Type B pancreatic cell (in vitro differentiated cells): ENCODE measurements around the gene PARVA. TPM values are rescaled to one million over a fixed set of nuclear protein-coding genes. Genes with fewer than 3 reads are reported as not detected.

Experiments
- DNase-seq: peaks from one replicate; pipeline ENCODE4 v3.0.0; 2021; ENCODE audit warnings: mixed read lengths; ENCODE audit not compliant: unreplicated experiment; ENCODE audit errors: extremely low spot score
- H3K27ac Mint-ChIP-seq: 2 replicates; pipeline ENCODE4 v1.8.0; 2021; ENCODE audit warnings: mild to moderate bottlenecking, mixed read lengths
- H3K27me3 Mint-ChIP-seq: 2 replicates; pipeline ENCODE4 v1.8.0; 2021; ENCODE audit warnings: mixed read lengths
- H3K36me3 Mint-ChIP-seq: 2 replicates; pipeline ENCODE4 v1.8.0; 2021; ENCODE audit warnings: mixed read lengths
- H3K4me1 Mint-ChIP-seq: one replicate; pipeline ENCODE4 v1.8.0; 2021; ENCODE audit warnings: mixed read lengths; ENCODE audit not compliant: unreplicated experiment
- H3K4me3 Mint-ChIP-seq: 2 replicates; pipeline ENCODE4 v1.8.0; 2021; ENCODE audit warnings: mild to moderate bottlenecking, mixed read lengths
- H3K9me3 Mint-ChIP-seq: 2 replicates; pipeline ENCODE4 v1.8.0; 2021; ENCODE audit warnings: mixed read lengths
- CTCF ChIP-seq: fragments of 200-600 bp; sonication (generic); conservative IDR thresholded peaks from 2 replicates; pipeline ENCODE4 v1.5.0; 2021; ENCODE audit warnings: antibody characterized with exemption, mild to moderate bottlenecking
- total RNA-seq: library from RNA; stranded (reverse); gene quantifications from 2 replicates; pipeline ENCODE4 v1.2.1, GENCODE V29; 2021; ENCODE audit warnings: low replicate concordance

PARVA gene
- total RNA-seq, 1 donor from 2014 or later, result 49.4 TPM

- peaks cover 24% of the 10 kb centered on the region for H3K36me3 Mint-ChIP-seq
- H3K27ac Mint-ChIP-seq, result no peak overlapping the region
These were observed 135.5 kb downstream of the PARVA start for GRCh38 chr11:12512826-12513395.

GRCh38 chr11:12516387-12517105, 139.2 kb downstream of the PARVA start:
- no peak overlapping the region for H3K4me3 Mint-ChIP-seq
- TF ChIP-seq CTCF, result no peak
- no peaks in the 10 kb centered on the region for H3K27me3 Mint-ChIP-seq
- H3K36me3 Mint-ChIP-seq, result peaks cover 21% of the 10 kb centered on the region
- no peak for DNase-seq
- H3K27ac Mint-ChIP-seq, result peak overlapping the region; percentile 6
- H3K4me1 Mint-ChIP-seq, result peaks cover 11% of the 10 kb centered on the region
- no peaks in the 10 kb centered on the region for H3K9me3 Mint-ChIP-seq

More at GRCh38 chr11:12512826-12513395, 135.5 kb downstream of the PARVA start:
- Mint-ChIP-seq H3K9me3 (no peaks in the 10 kb centered on the region), H3K4me3 (no peak overlapping the region), H3K4me1 (peaks cover 15% of the 10 kb centered on the region), H3K27me3 (no peaks in the 10 kb centered on the region)
- TF ChIP-seq CTCF, result no peak
- peak; percentile 18 for DNase-seq

DNA sequence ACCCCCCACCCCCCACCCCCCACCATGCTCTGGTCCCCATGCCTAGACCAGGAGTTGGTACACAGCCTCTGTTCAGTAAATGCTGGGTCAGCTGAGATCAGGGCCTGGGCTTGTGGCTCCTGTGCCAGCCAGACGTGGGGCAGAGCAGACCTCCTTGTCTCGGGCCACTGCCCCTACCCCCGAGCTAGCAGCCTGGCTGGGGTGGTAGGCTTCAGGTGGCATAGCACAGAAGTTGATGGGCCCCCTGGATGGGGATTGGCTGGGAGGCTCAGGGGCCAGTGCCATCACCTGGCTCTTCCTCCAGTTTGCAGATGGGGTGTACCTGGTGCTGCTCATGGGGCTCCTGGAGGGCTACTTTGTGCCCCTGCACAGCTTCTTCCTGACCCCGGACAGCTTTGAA, 139.9 kb downstream of the PARVA start:
- Mint-ChIP-seq H3K27ac (no peak overlapping the region), H3K9me3 (no peaks in the 10 kb centered on the region), H3K4me1 (peaks cover 7% of the 10 kb centered on the region), H3K36me3 (peaks cover 26% of the 10 kb centered on the region), H3K4me3 (no peak overlapping the region), H3K27me3 (no peaks in the 10 kb centered on the region)
- no peak for DNase-seq
- no peak for TF ChIP-seq CTCF

DNA sequence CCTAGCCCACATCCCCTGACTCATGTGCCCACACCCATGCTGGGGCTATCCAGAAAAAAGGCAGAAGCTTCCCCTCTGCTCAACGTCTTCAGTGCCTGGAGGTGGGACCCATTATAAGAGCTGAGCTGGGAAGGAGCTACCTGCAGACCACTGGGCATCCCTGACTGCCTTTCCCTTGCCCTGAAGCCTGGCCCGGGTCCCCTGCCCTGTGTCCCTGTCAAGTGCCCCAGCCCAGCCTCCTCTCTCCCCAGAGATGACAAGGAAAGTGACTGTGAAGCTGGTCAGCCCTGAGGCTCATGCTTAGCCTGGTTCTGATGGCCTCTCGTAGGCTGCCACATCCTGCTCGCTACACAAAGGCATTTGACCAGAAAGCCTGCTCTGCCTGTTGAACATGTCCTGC, 140.4 kb downstream of the PARVA start:
- no peak for TF ChIP-seq CTCF
- Mint-ChIP-seq H3K36me3 (peaks cover 26% of the 10 kb centered on the region), H3K9me3 (no peaks in the 10 kb centered on the region), H3K27me3 (no peaks in the 10 kb centered on the region), H3K4me3 (no peak overlapping the region), H3K27ac (no peak overlapping the region), H3K4me1 (peaks cover 6% of the 10 kb centered on the region)
- DNase-seq, result no peak

DNA sequence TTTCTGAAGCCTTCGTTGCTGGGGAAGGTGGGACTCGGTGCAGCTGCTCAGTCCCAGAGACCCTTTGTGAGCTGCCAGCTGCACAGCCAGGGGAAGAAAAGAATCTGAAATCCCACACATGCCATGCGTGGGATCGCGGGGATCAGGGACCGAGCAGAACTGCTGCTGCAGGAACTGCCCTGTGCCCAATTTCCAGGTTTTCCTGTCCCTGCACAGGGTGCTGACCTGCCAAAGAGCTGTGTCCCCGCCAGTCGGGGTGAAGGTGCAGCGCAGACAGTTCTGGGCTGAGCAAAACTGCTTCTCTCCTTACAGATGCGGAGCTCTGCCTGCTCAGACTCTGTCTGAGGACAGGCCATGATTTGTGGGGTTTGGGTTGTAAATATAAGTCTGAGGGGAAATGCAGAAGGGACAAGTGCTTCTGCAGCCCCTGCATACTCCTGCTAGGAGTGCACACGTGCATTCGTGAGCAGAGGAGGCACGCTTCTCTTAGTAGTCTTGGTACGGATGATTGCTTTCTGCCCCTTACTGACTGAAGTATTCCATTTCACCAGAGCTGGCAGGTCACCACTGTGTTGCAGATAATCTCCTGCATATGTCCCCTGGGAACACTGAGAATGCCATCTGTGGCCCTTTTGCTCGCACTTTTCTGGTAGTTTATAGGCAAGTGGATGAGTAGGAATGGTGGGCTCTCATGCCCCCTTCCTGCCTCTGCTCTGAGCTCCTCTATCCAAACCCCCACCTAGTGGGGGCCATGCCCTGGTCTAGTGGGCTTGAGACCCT, 141.4 kb downstream of the PARVA start:
- Mint-ChIP-seq H3K4me3 (no peak overlapping the region), H3K27me3 (no peaks in the 10 kb centered on the region), H3K9me3 (no peaks in the 10 kb centered on the region), H3K27ac (no peak overlapping the region), H3K36me3 (peaks cover 22% of the 10 kb centered on the region), H3K4me1 (peaks cover 6% of the 10 kb centered on the region)
- no peak for DNase-seq
- no peak for TF ChIP-seq CTCF
